ENCODE data around the gene SLC9A6. TPM values are rescaled to one million over a fixed set of nuclear protein-coding genes. Genes with fewer than 3 reads are reported as not detected.

Gene SLC9A6
- total RNA-seq, 1 experiment from 2014 or later, result 21.7 TPM

GRCh38 chrX:136041254-136041812, 56.1 kb downstream of the SLC9A6 start:
- no peak for TF ChIP-seq CTCF (IDR thresholded peaks at IDR 0.05; ENCODE audit: unreplicated experiment)
- H3K27ac Mint-ChIP-seq (ENCODE audit: unreplicated experiment), result no peak overlapping the region
- no TSS peak for BruUV-seq (replicated peaks)
- DNase-seq, result no peak
- no peaks in the 10 kb centered on the region for H3K4me1 Mint-ChIP-seq (ENCODE audit: low read depth, unreplicated experiment)
- intact Hi-C loops (cut with micrococcal nuclease; ENCODE audit: unreplicated experiment), result no loop called here
- H3K36me3 Mint-ChIP-seq (ENCODE audit: insufficient read depth, unreplicated experiment), result no peaks in the 10 kb centered on the region
- H3K27me3 Mint-ChIP-seq (ENCODE audit: unreplicated experiment), result no peaks in the 10 kb centered on the region
- CTCF ChIA-PET, result no interaction called here
- no peaks in the 10 kb centered on the region for H3K9me3 Mint-ChIP-seq (ENCODE audit: low read depth, unreplicated experiment)
- H3K4me3 Mint-ChIP-seq (ENCODE audit: low read depth, unreplicated experiment), result no peak overlapping the region

- H3K4me3 Mint-ChIP-seq (ENCODE audit: low read depth, unreplicated experiment), result no peak overlapping the region
- CTCF ChIA-PET, result no interaction called here
- no peak overlapping the region for H3K27ac Mint-ChIP-seq (ENCODE audit: unreplicated experiment)
- TF ChIP-seq CTCF (IDR thresholded peaks at IDR 0.05; ENCODE audit: unreplicated experiment), result no peak
- H3K4me1 Mint-ChIP-seq (ENCODE audit: low read depth, unreplicated experiment), result no peaks in the 10 kb centered on the region
- peaks cover 4% of the 10 kb centered on the region for H3K27me3 Mint-ChIP-seq (ENCODE audit: unreplicated experiment)
- H3K9me3 Mint-ChIP-seq (ENCODE audit: low read depth, unreplicated experiment), result no peaks in the 10 kb centered on the region
- intact Hi-C loops (cut with micrococcal nuclease; ENCODE audit: unreplicated experiment), result no loop called here
- DNase-seq, result no peak
- H3K36me3 Mint-ChIP-seq (ENCODE audit: insufficient read depth, unreplicated experiment), result no peaks in the 10 kb centered on the region
- BruUV-seq (replicated peaks), result no TSS peak
Measured at GRCh38 chrX:136045008-136045407, 59.8 kb downstream of the SLC9A6 start.

GRCh38 chrX:136046295-136047015, 61.2 kb downstream of the SLC9A6 start:
- H3K9me3 Mint-ChIP-seq (ENCODE audit: low read depth, unreplicated experiment), result no peaks in the 10 kb centered on the region
- H3K27ac Mint-ChIP-seq (ENCODE audit: unreplicated experiment), result no peak overlapping the region
- CTCF ChIA-PET, result no interaction called here
- H3K36me3 Mint-ChIP-seq (ENCODE audit: insufficient read depth, unreplicated experiment), result no peaks in the 10 kb centered on the region
- DNase-seq, result no peak
- peaks cover 12% of the 10 kb centered on the region for H3K27me3 Mint-ChIP-seq (ENCODE audit: unreplicated experiment)
- BruUV-seq (replicated peaks), result no TSS peak
- TF ChIP-seq CTCF (IDR thresholded peaks at IDR 0.05; ENCODE audit: unreplicated experiment), result no peak
- no peaks in the 10 kb centered on the region for H3K4me1 Mint-ChIP-seq (ENCODE audit: low read depth, unreplicated experiment)
- intact Hi-C loops (cut with micrococcal nuclease; ENCODE audit: unreplicated experiment), result no loop called here
- H3K4me3 Mint-ChIP-seq (ENCODE audit: low read depth, unreplicated experiment), result no peak overlapping the region

GRCh38 chrX:136047016-136047642, 61.9 kb downstream of the SLC9A6 start:
- TF ChIP-seq CTCF (IDR thresholded peaks at IDR 0.05; ENCODE audit: unreplicated experiment), result no peak
- DNase-seq, result no peak
- Mint-ChIP-seq H3K4me3 (ENCODE audit: low read depth, unreplicated experiment) (no peak overlapping the region), H3K27me3 (ENCODE audit: unreplicated experiment) (peaks cover 18% of the 10 kb centered on the region), H3K4me1 (ENCODE audit: low read depth, unreplicated experiment) (no peaks in the 10 kb centered on the region), H3K36me3 (ENCODE audit: insufficient read depth, unreplicated experiment) (no peaks in the 10 kb centered on the region), H3K27ac (ENCODE audit: unreplicated experiment) (no peak overlapping the region), H3K9me3 (ENCODE audit: low read depth, unreplicated experiment) (no peaks in the 10 kb centered on the region)
- intact Hi-C loops (cut with micrococcal nuclease; ENCODE audit: unreplicated experiment), result no loop called here
- CTCF ChIA-PET, result no interaction called here
- no TSS peak for BruUV-seq (replicated peaks)
